Right kidney (tissue), 9 donors: Measurements from ENCODE around the gene PAOX.
A peak's percentile ranks its signal among the peaks of the same experiment; 100 is the strongest.

Source experiments
- DNase-seq: peaks from one replicate; pipeline ENCODE4 v3.0.0-alpha.2; 2016
- long read RNA-seq, 8 donors: transcript quantifications; one replicate each; lab custom pipeline, GENCODE V29; 2026

The PAOX gene
- long read RNA-seq, donor 1, partial matches to known transcripts: 0 of 3 reads
- long read RNA-seq, donor 1, other reads (novel, unspliced or antisense): 0 of 3 reads
- long read RNA-seq, donor 2: 0 reads
- long read RNA-seq, donor 3, partial matches to known transcripts: 0 of 2 reads
- long read RNA-seq, donor 3, other reads (novel, unspliced or antisense): 0 of 2 reads
- long read RNA-seq, donor 4: 0 reads
- long read RNA-seq, donor 5, partial matches to known transcripts: 0 of 1 reads
- long read RNA-seq, donor 5, other reads (novel, unspliced or antisense): 0 of 1 reads
- long read RNA-seq, donor 6, partial matches to known transcripts: 0 of 1 reads
- long read RNA-seq, donor 6, other reads (novel, unspliced or antisense): 0 of 1 reads
- long read RNA-seq, donor 7, transcript PAOX-201 (7 exons, 1,858 nt): major isoform, 5 of 7 reads
- long read RNA-seq, donor 7, partial matches to known transcripts: 0 of 7 reads
- long read RNA-seq, donor 7, other reads (novel, unspliced or antisense): 0 of 7 reads
- long read RNA-seq, donor 8, partial matches to known transcripts: 0 of 1 reads
- long read RNA-seq, donor 8, other reads (novel, unspliced or antisense): 0 of 1 reads

- peak; percentile 80 for DNase-seq
Observed at GRCh38 chr10:133379152-133379800, at the start of gene PAOX. Gene PAOX (plus strand): TSS chr10:133379262. CDS start chr10:133379317, 55 bp downstream.

- DNase-seq: peak; percentile 77
Observed at GRCh38 chr10:133329491-133330202, 49.4 kb upstream of the PAOX start.

- no peak for DNase-seq
Observed at GRCh38 chr10:133332936-133333699, 45.9 kb upstream of the PAOX start.

GRCh38 chr10:133334503-133335245 lies 44.4 kb upstream of the PAOX start:
- DNase-seq: no peak

- DNase-seq: peak; percentile 56
Observed at GRCh38 chr10:133335246-133336117, 43.6 kb upstream of the PAOX start.

GRCh38 chr10:133336118-133336576 lies 42.9 kb upstream of the PAOX start:
- no peak for DNase-seq

- DNase-seq: no peak
Observed at GRCh38 chr10:133336577-133337369, 42.3 kb upstream of the PAOX start, which contains the start of gene CALY. Gene CALY (minus strand): TSS chr10:133336896. CDS start chr10:133328989, 7,907 bp downstream.

- no peak for DNase-seq
Observed at GRCh38 chr10:133337370-133337725, 41.7 kb upstream of the PAOX start.

GRCh38 chr10:133338080-133339071 lies 40.7 kb upstream of the PAOX start:
- DNase-seq: no peak

GRCh38 chr10:133339708-133340380 lies 39.2 kb upstream of the PAOX start:
- DNase-seq: no peak

GRCh38 chr10:133341983-133342382 lies 37.1 kb upstream of the PAOX start:
- no peak for DNase-seq

GRCh38 chr10:133342942-133343341 lies 36.1 kb upstream of the PAOX start:
- no peak for DNase-seq

GRCh38 chr10:133343558-133343957 lies 35.5 kb upstream of the PAOX start:
- no peak for DNase-seq

GRCh38 chr10:133344236-133344635 lies 34.8 kb upstream of the PAOX start:
- no peak for DNase-seq

- DNase-seq: no peak
Observed at GRCh38 chr10:133346413-133346812, 32.6 kb upstream of the PAOX start.

GRCh38 chr10:133347710-133348517 lies 31.1 kb upstream of the PAOX start:
- DNase-seq: no peak
